Trophoblast cell (in vitro differentiated cells and primary cell): ENCODE results near the gene BRD1.

ENCODE experiments used
- DNase-seq, 2 donors: peaks; one replicate each; pipeline ENCODE4 v3.0.0-alpha.2; 2016
- H2AFZ ChIP-seq: 2 replicates; pipeline ENCODE4 v1.6.1; 2013; ENCODE audit warnings: low read length, moderate library complexity, mild to moderate bottlenecking; ENCODE audit not compliant: insufficient read depth, poor library complexity
- H2AK5ac ChIP-seq: 2 replicates; pipeline ENCODE4 v1.6.1; 2013; ENCODE audit warnings: mild to moderate bottlenecking, low read length
- H2BK120ac ChIP-seq: 2 replicates; pipeline ENCODE4 v1.6.1; 2013; ENCODE audit warnings: low read length, mild to moderate bottlenecking, moderate library complexity; ENCODE audit not compliant: insufficient read depth, poor library complexity
- H2BK12ac ChIP-seq: 2 replicates; pipeline ENCODE4 v1.6.1; 2013; ENCODE audit warnings: mild to moderate bottlenecking, low read length, moderate library complexity
- H2BK5ac ChIP-seq: 2 replicates; pipeline ENCODE4 v1.6.1; 2013; ENCODE audit warnings: low read length, low read depth, moderate library complexity, mild to moderate bottlenecking; ENCODE audit not compliant: poor library complexity
- H3K14ac ChIP-seq: 2 replicates; pipeline ENCODE4 v1.6.1; 2013; ENCODE audit warnings: mild to moderate bottlenecking, low read length
- H3K18ac ChIP-seq: 2 replicates; pipeline ENCODE4 v1.6.1; 2013; ENCODE audit warnings: mild to moderate bottlenecking, low read length
- H3K23ac ChIP-seq: 2 replicates; pipeline ENCODE4 v1.6.1; 2013; ENCODE audit warnings: low read length
- H3K27ac ChIP-seq: 2 replicates; pipeline ENCODE4 v1.5.1; 2013; ENCODE audit warnings: low read depth, mild to moderate bottlenecking, inconsistent platforms, low read length, moderate library complexity
- H3K27me3 ChIP-seq: 2 replicates; pipeline ENCODE4 v1.6.1; 2013; ENCODE audit warnings: inconsistent platforms, mild to moderate bottlenecking, low read length, moderate library complexity; ENCODE audit not compliant: insufficient read depth
- H3K36me3 ChIP-seq, 2 experiments: 1 replicate in 1 of 2; 2 replicates in 1 of 2; pipeline ENCODE4 v1.6.1; 2013; ENCODE audit warnings: low read length in 2 of 2, mild to moderate bottlenecking in 2 of 2, moderate library complexity in 1 of 2; ENCODE audit not compliant: insufficient read depth in 2 of 2, control insufficient read depth in 1 of 2
- H3K4ac ChIP-seq: 2 replicates; pipeline ENCODE4 v1.6.1; 2013; ENCODE audit warnings: low read depth, mild to moderate bottlenecking, low read length, moderate library complexity
- H3K4me1 ChIP-seq, 2 experiments: 1 replicate in 1 of 2; 2 replicates in 1 of 2; pipeline ENCODE4 v1.6.1; 2013; ENCODE audit warnings: low read length in 2 of 2, mild to moderate bottlenecking in 2 of 2, moderate library complexity in 1 of 2; ENCODE audit not compliant: insufficient read depth in 2 of 2, control insufficient read depth in 1 of 2
- H3K4me2 ChIP-seq: 2 replicates; pipeline ENCODE4 v1.6.1; 2013; ENCODE audit warnings: inconsistent platforms, mild to moderate bottlenecking, low read length, moderate library complexity
- H3K4me3 ChIP-seq: 2 replicates; pipeline ENCODE4 v1.5.1; 2013; ENCODE audit warnings: mild to moderate bottlenecking, low read depth, low read length, inconsistent platforms
- H3K79me1 ChIP-seq: one replicate; pipeline ENCODE4 v1.6.1; 2013; ENCODE audit warnings: low read length
- H3K79me2 ChIP-seq: 2 replicates; pipeline ENCODE4 v1.6.1; 2013; ENCODE audit warnings: low read length, mild to moderate bottlenecking; ENCODE audit not compliant: control insufficient read depth, insufficient read depth, poor library complexity
- H3K9ac ChIP-seq: 2 replicates; pipeline ENCODE4 v1.6.1; 2013; ENCODE audit warnings: mild to moderate bottlenecking, low read length
- H3K9me3 ChIP-seq: 2 replicates; pipeline ENCODE4 v1.6.1; 2013; ENCODE audit warnings: low read depth, mild to moderate bottlenecking, control low read depth, inconsistent platforms, low read length; ENCODE audit not compliant: insufficient read depth
- H4K12ac ChIP-seq: 2 replicates; pipeline ENCODE4 v1.6.1; 2013; ENCODE audit warnings: low read depth, mild to moderate bottlenecking, low read length, moderate library complexity
- H4K8ac ChIP-seq: 2 replicates; pipeline ENCODE4 v1.6.1; 2013; ENCODE audit warnings: low read depth, mild to moderate bottlenecking, low read length, moderate library complexity
- H4K91ac ChIP-seq: one replicate; pipeline ENCODE4 v1.6.1; 2013; ENCODE audit warnings: low read depth, mild to moderate bottlenecking, low read length, moderate library complexity
- WGBS: extraction: QIAGEN DNeasy Blood & Tissue Kit; methylation state at CpG from one replicate; pipeline ENCODE4 v1.1.7; 2013; ENCODE audit warnings: missing lambda C conversion rate; ENCODE audit not compliant: insufficient read length, insufficient coverage; ENCODE audit errors: extremely low coverage; 5-methylcytosine and 5-hydroxymethylcytosine counted together

BRD1 gene

DNA sequence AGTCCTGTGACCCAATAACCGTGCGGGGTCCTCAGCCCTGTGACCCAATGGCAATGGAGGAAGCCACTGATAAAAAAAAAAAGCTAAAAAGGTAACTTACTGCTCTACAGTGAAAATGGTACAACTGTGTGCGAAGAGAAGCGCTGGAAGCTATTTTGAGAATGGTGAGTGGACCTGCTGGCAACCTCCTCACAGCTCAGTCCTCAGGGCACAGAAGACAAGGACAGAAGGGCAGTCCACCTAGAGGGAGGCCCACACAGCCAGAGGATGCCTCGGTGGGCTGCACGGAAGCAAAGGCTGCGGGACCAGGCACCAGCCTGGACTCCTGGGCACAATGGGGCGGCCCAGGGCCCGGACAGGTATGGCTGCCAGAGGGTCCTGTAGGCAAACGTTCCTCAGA lies 35.6 kb downstream of the BRD1 start:
- Histone ChIP-seq H3K23ac (no peak overlapping the region), H3K14ac (no peak overlapping the region), H3K27ac (no peak overlapping the region), H2AFZ (no peak overlapping the region), H3K4me1 (peaks cover 9% of the 10 kb centered on the region in 2 experiments), H3K9ac (no peak overlapping the region), H3K4me2 (no peak overlapping the region), H3K79me2 (peaks cover 2% of the 10 kb centered on the region), H2BK12ac (no peak overlapping the region), H2BK5ac (no peak overlapping the region), H3K36me3 (peaks cover 73 to 76% of the 10 kb centered on the region in 2 experiments), H4K12ac (no peak overlapping the region), H2BK120ac (no peak overlapping the region), H3K4ac (peak overlapping the region; percentile 19), H3K4me3 (no peak overlapping the region), H3K9me3 (no peaks in the 10 kb centered on the region), H3K18ac (no peak overlapping the region), H2AK5ac (no peak overlapping the region), H4K8ac (no peak overlapping the region), H4K91ac (no peak overlapping the region), H3K27me3 (no peaks in the 10 kb centered on the region), H3K79me1 (no peaks in the 10 kb centered on the region)
- no CpG with 5 or more reads among the region's 10 CpGs for WGBS
- DNase-seq, result no peak

DNA sequence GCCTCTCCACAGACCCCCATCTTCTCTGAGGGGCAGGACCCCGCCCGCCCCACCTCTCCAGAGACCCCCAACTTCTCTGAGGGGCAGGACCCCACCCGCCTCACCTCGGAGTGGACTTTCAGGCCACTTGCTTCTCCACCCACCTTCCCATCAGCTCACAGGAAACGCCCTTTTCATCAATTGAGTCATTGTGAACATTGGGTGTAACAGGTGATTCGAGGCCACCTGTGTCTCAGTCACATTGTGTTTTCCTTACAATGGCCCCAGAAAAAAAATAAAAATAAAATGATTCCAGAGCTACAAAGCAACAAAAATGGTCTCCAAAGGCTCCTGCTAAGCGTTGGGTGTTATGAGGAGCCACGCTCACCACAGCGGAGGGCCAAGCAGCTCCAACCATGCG lies 36.0 kb downstream of the BRD1 start:
- Histone ChIP-seq H3K36me3 (peaks cover 73 to 76% of the 10 kb centered on the region in 2 experiments), H2AFZ (no peak overlapping the region), H3K79me2 (peaks cover 2% of the 10 kb centered on the region), H3K4me2 (no peak overlapping the region), H2BK5ac (no peak overlapping the region), H4K8ac (no peak overlapping the region), H3K23ac (no peak overlapping the region), H3K9me3 (no peaks in the 10 kb centered on the region), H2AK5ac (no peak overlapping the region), H3K4me1 (peaks cover 9% of the 10 kb centered on the region in 2 experiments), H3K14ac (no peak overlapping the region), H4K91ac (no peak overlapping the region), H3K79me1 (no peaks in the 10 kb centered on the region), H3K27ac (no peak overlapping the region), H2BK12ac (no peak overlapping the region), H3K4ac (no peak overlapping the region), H3K27me3 (no peaks in the 10 kb centered on the region), H3K18ac (no peak overlapping the region), H2BK120ac (no peak overlapping the region), H3K9ac (no peak overlapping the region), H4K12ac (no peak overlapping the region), H3K4me3 (no peak overlapping the region)
- DNase-seq, result no peak
- WGBS, result no CpG with 5 or more reads among the region's 10 CpGs

DNA sequence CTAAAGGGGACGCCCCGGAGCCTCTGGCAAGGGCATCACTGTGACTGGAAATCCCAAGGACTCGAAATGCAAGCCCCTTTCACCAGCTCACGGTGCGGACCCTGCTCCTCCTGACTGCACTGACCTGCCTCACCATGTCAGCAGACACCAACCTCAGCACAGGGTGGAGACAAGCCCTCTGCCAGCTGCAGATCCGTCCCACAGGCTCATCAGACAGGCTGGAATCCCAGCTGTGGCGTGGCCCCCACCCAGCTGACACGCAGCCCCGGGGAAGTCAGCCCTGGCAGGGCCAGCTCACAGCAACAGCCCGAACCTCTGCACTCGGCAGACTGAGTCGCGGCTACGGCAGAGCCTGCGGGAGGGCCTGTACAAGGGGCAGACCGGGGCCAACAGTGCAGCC lies 36.8 kb downstream of the BRD1 start:
- Histone ChIP-seq H3K4me1 (peaks cover 9% of the 10 kb centered on the region in 2 experiments), H2BK12ac (no peak overlapping the region), H3K4me3 (no peak overlapping the region), H4K91ac (no peak overlapping the region), H2BK120ac (no peak overlapping the region), H3K79me1 (no peaks in the 10 kb centered on the region), H3K9ac (no peak overlapping the region), H4K12ac (no peak overlapping the region), H3K18ac (no peak overlapping the region), H3K4ac (no peak overlapping the region), H2AK5ac (no peak overlapping the region), H3K27me3 (no peaks in the 10 kb centered on the region), H2BK5ac (no peak overlapping the region), H2AFZ (no peak overlapping the region), H3K23ac (no peak overlapping the region), H3K4me2 (no peak overlapping the region), H3K14ac (no peak overlapping the region), H3K79me2 (peaks cover 4% of the 10 kb centered on the region), H3K27ac (no peak overlapping the region), H4K8ac (no peak overlapping the region), H3K9me3 (no peaks in the 10 kb centered on the region), H3K36me3 (peaks cover 73 to 79% of the 10 kb centered on the region in 2 experiments)
- WGBS, result no CpG with 5 or more reads among the region's 16 CpGs
- DNase-seq, result no peak

GRCh38 chr22:49789289-49790141 lies 38.2 kb downstream of the BRD1 start:
- Histone ChIP-seq H2AK5ac (no peak overlapping the region), H3K27ac (no peak overlapping the region), H3K79me1 (no peaks in the 10 kb centered on the region), H2AFZ (no peak overlapping the region), H3K79me2 (peaks cover 4% of the 10 kb centered on the region), H2BK120ac (no peak overlapping the region), H3K9me3 (no peaks in the 10 kb centered on the region), H3K4me3 (no peak overlapping the region), H3K23ac (no peak overlapping the region), H4K12ac (no peak overlapping the region), H3K4ac (peak overlapping the region; percentile 21), H3K4me2 (no peak overlapping the region), H3K36me3 (peaks cover 76 to 81% of the 10 kb centered on the region in 2 experiments), H3K18ac (peak overlapping the region; percentile 5), H4K91ac (no peak overlapping the region), H2BK5ac (no peak overlapping the region), H3K14ac (no peak overlapping the region), H4K8ac (no peak overlapping the region), H2BK12ac (no peak overlapping the region), H3K4me1 (peaks cover 9% of the 10 kb centered on the region in 2 experiments), H3K9ac (no peak overlapping the region), H3K27me3 (no peaks in the 10 kb centered on the region)
- no CpG with 5 or more reads among the region's 26 CpGs for WGBS
- DNase-seq, result no peak
